Fibroblast of gingiva (primary cell): ENCODE data around the gene ST6GAL1.
A peak's percentile ranks its signal among the peaks of the same experiment; 100 is the strongest.
"Not testable (repeated sequence)": the region's sequence is repeated elsewhere in the genome, so short reads cannot be mapped to it uniquely, and the experiment has no call there.

Experiments used
- DNase-seq: peaks from one replicate; pipeline ENCODE4 v3.0.0-alpha.2; 2011; ENCODE audit warnings: low read depth

The ST6GAL1 gene

DNA sequence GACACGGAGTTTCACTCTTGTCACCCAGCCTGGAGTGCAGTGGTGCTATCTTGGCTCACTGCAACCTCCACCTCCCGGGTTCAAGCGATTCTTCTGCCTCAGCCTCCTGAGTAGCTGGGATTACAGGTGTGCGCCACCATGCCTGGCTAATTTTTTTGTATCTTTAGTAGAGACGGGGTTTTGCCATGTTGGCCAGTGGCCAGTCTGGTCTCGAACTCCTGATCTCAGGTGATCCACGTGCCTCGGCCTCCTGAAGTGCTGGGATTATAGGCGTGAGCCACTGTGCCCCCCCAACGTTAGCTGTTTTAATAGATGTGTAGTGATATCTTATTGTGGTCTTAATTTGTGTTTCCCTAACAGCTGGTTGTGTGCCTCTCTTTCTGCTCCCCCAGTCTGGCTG, 40.8 kb downstream of the ST6GAL1 start:
- DNase-seq: not testable (repeated sequence)

DNA sequence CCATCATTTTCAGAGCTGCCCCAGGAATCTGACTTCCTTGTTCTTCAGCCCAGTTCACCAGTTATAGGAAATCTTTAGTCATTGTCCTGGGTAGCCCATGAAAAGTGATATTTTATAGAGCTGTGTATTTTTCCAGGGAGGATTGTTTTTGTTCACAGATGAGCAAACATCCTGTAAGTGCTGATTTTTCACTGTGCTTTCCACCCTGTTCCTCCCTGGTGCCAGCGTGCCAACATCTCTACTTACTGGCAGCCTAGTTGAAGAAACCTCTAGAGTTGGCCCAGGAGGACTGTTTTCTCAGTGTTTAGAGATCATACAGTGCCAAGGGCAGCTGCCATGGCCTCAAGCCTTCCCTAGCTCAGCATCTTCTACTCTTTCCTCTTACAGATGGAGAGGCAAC, 41.3 kb downstream of the ST6GAL1 start:
- no peak for DNase-seq

DNA sequence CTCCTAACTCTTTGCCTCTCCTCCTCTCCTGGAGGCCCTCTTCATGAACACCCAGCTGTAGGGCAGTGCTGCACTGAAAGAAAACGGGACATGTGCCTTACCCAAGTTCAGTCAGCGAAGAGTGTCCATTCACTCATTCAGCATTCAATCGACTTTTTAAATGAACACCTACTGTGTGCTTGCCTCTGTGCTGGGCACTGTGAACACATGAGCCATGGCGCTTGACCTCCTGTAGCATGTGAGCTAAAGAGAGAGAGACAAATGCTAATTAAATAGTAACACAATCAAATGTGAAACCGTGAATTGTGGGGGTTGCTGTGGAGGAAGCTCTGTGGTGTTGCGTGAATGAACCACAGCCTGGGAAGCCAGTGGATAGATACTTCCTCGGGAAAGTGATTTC, 43.4 kb downstream of the ST6GAL1 start:
- no peak for DNase-seq

DNA sequence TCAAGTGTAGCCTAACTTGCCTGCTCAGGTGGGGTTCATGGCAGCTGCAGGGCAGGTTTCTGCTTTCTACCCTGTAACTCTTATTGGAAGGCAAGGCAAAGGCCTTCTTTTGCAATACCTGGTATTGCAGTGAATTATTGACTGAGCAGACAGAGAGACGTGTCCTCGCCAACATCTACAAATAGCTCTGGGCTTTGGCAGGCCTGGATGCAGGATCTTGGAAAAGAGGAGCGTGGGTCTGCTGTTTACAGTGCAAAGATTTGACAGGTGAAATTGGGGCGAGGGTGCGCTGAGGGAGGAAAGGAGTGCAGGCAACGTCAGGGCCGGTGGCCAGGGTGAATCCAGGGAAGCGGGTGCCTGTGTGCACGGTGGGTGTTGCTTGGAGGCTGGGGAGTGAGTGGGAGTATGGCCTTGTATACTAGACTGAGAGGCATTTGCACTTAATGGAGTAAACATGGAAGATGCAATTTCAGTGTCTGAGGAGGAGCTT, 44.5 kb downstream of the ST6GAL1 start:
- DNase-seq: no peak

DNA sequence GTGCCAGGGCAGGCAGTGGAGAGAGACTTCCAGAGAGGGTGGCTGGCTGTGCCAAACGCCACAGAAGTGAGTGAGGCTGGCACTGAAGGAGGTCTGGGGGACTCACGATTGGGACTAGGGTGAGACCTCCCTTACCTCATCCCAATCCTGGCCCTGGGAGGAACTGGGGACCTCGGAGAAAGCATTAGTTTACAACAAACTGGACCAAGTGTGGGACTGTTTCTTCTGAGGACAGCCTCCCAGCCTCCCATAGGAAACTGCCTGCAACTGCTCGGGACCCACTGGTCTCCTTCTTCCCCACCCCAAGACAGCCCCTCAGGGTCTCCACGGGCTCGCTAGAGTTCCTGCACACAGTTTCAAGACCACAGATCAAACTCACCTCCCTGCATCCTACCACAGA, 45.4 kb downstream of the ST6GAL1 start:
- DNase-seq: no peak

DNA sequence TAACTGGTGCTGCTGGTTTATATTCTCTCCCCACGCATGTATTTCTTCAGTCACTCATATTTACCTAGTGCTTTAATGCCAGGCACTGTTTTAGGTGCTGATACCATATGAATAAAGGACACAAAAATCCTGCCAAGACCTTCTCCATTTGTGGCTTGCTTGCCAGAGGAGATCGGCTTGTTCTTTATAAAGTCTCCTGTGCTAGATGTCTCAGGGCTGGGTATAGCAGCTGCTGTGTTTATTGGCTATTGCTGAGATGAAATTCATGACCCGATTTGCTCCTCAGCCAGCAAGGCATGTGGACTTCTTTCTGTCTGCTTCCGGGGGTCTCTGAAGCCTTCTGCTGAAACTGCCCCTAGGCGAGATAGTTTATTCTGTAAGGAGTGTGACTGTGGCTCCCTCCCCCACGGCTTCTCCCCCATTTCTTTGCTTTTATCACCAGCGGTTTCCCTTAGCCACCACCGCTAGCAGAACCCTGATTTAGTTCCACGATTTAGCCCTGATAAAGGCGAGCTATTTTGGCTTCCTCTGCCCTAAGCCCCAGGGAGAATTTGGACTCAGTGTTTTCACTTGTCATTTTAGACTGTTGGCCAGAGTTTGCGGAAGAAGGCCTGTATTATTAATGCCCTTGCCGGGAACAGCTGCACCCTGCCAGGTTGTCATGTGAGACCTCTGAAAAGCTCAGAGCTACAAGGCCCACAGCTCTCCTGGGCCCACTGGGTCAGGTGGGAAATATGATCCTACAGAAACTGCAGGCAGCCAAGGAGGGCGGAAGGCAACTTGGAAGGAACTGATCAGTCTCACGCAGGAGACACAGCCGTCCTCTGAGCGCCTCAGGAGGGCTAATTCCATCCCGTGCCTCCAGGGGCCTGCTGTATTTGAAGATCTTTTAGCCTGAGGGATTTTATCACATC, 46.8 kb downstream of the ST6GAL1 start:
- peak; percentile 25 for DNase-seq

DNA sequence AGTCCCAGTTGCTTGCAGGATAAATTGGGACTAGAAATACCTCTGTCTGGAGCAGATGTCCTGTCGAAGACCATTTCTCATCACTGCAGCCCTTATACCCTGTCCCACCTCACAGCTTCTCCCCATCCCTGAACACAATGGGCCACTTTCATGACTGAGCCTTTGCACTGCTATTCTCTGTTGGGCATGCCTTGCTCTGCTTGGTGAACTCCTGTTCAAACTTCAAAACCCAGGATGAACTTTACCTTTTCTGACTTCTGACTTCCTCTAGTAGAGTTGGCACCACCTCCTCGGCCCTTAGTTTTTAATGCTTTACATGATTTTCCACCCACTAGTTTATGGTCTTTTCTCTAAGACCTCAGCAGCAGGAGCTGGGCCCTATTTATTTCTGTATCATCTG, 48.4 kb downstream of the ST6GAL1 start:
- DNase-seq: no peak

DNA sequence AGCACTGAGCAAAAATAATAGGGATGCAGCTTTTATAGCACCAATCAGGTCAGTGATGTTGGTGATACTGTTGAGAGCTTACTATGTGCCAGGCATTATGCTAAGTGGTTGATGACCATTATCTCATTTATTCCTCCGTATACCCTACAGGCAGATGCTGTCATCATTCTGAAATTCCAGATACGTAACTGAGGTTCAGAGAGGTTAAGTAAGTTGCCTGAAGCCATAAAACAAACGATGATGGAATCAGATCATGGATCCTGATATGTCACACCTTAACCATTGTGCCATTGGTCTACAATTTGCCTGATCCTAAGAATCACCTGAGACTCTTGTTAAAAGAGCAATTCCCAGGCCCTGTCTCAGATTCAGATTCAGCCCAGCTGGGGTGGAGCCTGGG, 49.5 kb downstream of the ST6GAL1 start:
- DNase-seq: no peak

DNA sequence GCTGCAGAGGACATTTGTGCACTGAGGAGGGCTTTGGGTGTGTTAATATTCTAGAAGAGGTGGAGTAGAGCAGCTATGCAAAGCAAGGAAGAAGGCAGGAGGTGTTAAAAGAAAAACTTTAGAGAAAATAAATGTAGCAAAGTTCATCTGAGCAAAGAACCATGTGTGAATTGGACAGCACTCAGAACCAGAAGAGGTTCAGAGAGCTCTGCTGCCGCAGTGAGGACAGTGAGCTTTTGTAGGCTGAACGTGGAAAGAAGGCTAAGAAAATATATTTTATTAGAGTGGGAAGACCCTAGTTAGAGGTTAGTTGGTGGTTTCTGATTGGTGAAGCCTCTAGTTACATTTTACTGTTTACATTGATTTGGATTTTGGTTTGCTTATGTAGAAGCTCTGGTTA, 50.7 kb downstream of the ST6GAL1 start:
- no peak for DNase-seq

DNA sequence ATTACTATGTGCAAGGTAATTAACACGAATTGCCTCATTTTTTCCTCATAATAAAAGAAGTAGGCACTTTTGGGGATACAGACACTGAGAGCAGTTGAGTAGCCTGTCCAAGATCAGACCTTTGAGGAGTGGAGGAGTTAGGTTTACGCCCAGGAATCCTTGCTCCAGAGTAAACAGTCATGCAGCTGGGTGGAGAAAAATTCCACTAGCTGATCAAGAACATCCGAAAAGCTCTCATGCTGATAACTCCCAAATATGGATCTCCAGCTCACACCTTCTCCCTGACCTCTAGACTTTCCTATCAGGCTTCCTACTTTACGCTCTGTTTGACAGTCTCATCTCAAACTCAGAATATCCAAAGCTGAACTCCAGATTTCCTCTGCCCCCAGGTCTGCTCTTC, 53.3 kb downstream of the ST6GAL1 start:
- no peak for DNase-seq

DNA sequence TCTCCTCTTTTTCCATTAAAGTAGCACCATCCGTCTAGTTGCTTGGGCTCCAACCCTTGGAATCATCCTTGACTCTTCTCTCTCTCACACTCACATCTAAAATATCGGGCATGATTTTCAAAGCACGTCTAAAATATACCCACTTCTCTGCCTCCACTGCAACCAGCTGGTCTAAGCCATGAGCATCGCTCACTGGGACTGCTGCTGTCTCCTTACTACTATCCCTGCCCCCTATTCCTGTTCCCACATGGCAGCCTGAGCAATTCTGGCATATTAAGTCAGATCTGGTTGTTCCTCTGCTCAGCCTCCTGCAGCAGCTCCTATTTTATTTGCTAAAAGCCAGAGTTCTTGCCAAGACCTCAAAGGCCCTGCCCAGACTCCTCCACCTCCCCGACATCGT, 53.7 kb downstream of the ST6GAL1 start:
- no peak for DNase-seq

DNA sequence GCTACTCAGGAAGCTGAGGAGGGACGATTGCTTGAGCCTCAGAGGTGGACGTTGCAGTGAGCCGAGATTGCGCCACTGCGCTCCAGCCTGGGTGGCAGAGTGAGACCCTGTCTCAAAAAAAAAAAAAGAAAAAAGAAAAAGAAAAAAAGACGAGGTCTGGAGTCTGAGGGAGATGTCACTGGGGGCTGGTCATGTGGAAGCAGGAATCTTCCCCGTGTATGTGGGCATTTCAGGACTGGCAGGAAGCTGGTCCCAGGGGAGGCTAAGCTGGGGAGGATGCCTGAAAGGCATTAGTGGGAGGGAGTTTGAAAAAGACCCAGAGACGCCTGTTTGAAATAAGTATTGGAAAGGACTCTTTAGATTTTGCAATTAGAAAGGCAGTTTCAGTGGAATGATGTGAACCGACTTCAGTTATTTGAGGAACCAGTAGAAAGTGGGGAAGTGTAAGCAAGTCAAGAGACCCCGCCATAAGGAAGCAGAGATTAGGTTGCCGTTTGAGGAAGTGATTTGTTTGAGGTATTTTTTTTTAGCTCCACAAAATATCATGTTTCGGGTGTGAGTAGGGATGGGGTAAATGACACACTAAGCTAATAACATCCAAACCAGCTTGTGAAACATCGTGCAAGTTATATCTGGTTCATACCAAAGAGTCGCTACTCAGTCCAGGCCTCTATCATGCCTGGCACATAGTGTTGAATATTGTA, 55.5 kb downstream of the ST6GAL1 start:
- peak; percentile 25 for DNase-seq

DNA sequence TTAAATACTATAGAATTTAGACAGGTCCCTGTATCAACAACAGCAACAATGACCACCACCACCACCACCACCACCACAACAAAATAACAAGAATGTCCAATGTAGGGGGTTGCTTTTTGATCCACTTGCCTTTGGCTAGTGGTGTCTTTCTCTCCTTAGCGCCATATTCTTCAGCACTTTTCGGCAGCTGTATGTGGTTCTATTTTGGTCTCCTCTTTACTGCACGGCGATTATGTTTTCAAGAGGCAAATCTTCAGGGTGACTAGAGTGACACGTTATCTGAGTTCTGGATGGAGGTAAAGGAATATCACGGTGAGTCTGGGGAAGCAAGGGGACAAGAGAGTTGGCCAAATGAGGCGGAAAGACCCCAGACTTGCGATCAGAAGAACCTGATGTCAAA, 56.1 kb downstream of the ST6GAL1 start:
- DNase-seq: no peak

DNA sequence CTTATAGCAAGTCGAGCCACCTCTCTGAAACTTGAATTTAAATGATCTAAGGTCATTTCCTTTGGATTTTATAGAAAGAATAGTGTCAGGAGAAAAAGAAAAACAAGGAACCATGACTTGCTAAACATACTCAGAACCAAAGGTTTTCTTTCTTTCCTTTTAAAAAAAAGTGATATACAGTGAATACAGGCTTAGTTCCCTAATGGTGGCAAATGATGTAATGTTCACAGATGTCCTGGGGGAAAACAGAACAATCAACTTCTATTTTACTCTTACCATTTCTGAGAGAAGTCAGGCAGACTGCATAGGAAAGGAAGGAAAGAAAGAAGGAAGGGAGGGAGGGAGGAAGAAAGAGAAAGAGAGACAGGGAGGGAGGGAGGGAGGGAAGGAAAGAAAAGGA, 56.5 kb downstream of the ST6GAL1 start:
- DNase-seq: no peak

DNA sequence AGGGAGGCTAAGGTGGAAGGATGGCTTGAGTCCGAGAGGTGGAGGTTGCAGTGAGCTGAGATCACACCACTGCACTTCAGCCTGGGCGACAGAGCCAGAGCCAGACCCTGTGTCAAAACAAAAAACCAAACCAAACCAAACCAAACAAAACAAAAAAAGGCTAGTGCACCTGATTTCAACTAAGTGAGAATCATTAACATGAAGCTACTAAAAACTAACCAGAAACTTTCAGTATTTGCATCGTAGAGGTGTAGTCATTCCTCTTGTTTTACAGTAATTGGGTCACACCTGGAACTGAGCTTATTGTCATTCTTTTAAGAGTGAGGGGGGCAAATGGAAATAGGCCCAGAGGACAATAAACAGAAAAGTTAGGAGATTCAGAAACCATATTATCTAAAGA, 58.5 kb downstream of the ST6GAL1 start:
- DNase-seq: no peak

DNA sequence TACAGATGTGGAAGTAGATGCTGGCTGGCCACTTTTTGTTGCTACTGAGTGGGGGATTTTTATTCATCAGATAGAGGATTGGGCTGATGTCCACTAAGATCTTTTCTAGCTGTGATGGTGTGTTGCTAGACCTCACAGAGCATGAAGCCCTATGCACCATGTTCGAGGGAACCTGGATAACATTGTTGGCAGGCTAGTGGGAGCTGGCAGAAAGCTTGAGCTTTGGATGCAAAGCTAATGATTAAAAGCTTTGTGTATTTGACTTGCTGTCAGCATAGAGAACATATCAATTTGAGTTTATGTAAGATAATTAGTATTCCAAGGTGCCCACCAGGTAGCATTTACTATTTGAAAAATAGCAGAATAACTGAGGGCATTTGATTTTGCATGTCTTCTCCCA, 59.1 kb downstream of the ST6GAL1 start:
- DNase-seq: no peak

DNA sequence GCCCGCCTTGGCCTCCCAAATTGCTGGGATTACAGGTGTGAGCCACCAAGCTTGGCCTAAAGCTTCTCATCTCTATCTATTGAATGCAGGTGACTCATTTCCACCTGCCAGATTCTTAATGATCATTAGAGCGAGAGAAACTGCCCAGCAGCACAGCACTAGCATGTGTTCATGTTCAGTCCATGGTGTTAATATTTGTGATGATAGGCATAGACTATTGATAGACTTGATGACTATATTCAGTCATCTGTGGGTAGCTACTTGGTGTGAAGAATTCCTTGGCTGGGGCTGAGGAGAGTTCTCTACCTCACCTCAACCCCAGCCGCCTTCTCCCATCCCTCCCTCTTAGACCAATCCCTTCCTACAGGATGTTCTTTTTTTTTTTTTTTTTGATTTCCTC, 60.0 kb downstream of the ST6GAL1 start:
- DNase-seq: no peak

DNA sequence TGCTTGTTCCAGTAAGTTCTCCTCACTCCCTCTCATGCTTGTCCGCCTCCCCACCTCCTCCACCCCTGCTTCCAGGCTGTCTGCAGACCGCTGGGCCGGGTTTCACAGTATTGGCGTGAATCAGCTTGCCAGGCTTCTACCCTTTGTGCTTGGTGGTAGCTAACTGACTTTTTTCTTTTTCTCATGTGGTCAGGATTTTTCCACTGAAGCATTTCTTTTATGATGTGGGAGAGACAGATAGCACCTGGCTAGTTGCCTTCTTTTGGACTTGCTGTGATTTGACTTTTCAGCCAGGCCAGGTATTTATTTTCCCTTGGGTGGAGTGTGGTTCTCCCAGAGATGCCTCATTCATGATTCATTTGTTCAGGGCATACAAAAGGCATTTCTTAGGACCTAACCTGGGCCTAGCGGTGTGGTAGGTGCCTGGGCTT, 60.6 kb downstream of the ST6GAL1 start:
- no peak for DNase-seq

DNA sequence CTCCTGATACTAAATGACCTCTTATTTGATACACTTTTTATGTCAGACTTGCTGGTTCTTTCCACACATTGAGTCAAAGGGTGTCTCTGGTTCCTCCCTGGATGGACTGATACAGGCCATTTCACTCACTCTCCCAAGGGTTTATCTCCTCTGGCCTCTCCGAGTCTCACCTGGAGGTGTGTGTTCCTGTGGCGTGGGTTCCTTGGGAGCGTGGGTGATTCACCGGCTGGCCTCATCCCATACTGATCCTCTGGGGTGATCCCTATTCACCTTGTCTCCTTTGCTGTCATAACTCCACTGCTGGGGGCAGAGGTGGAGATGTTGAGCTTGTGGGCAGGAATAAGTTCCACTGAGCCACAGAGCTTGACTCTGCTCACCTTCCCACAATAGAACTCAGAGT, 61.1 kb downstream of the ST6GAL1 start:
- DNase-seq: no peak

DNA sequence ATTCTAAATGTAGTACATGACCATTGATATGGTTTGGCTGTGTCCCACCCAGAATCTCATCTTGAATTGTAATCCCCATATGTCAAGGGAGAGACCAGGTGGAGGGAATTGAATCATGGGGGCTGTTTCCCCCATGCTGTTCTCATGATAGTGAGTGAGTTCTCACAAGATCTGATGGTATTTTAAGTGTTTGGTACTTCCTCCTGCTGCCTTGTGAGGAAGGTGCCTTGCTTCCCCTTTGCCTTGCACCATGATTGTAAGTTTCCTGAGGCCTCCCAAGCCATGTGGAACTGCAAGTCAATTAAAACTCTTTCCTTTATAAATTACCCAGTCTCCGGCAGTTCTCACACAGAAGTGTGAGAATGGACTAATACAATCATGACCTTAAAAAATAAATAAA, 61.8 kb downstream of the ST6GAL1 start:
- not testable (repeated sequence) for DNase-seq

DNA sequence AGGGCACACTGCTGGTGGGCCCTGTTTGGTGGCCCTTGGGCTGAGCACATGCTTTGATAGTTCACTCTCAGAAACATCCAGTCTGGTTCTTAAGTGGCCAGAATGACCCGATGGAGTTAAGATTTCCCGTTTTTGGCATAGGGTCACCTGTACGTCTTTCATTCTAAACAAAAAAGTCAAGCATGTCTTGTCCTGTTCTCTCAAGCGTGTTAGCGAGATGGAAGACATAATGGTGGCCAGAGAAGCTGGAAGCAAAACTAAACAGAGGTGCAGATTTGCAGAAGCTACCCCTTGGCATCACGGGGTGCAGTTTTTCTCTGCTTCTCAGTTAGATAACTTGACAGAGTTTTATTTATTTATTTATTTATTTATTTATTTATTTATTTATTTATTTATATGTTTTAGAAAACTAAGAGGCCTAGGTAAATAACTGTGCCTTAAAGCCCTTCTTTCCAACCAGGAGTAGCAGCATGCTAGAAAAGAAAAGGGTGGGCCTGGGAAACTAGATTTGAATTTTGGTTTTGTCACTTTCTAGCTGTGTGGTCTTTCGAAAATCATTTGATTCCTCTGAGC, 63.0 kb downstream of the ST6GAL1 start:
- DNase-seq: no peak

DNA sequence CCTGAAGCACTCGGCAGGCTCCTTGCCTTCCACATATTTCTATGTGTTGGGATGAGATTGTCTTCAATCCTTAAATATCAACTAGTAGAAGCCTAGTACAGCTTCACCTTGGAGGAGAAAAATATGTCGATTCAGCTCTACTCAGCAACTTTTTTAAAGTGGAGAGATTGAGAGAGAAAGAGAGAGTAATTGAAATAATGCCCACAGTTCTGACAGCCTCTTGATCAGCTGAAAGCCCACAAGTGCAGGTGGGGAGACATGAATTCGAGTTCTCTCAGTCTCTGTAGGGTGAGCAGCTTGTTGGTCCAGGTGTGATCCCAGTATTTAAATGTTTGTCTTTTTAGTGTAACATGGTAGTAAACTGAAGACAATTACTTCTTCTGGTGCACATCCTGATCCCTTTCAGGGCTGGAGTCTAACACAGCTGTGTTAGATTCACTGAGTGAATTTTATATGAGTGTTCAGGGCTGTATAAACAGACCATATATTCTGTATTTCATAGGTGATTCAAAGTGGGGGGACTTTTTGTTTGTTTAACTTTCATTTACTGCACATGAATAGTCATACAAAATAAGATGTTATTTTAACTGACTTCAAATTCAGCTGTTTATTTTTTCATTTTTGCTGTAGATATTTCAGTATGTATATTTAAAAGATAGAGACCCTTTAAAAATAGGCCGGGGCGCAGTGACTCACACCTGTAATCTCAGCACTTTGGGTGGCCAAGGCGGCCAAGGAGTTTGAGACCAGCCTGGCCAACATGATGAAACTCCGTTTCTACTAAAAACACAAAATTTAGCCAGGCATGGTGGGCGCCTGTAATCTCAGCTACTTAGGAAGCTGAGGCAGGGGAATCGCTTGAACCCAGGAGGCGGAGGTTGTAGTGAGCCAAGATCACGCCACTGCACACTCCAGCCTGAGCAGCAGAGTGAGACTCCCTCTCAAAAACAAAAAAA, 64.0 kb downstream of the ST6GAL1 start:
- no peak for DNase-seq
